CD14-positive monocyte (primary cell): ENCODE results near the gene DES. TPM values are rescaled to one million over a fixed set of nuclear protein-coding genes. Genes with fewer than 3 reads are reported as not detected.

Experiments
- DNase-seq, 3 donors: peaks; one replicate each; pipeline ENCODE4 v3.0.0-alpha.2; 2011 to 2022
- H2AFZ ChIP-seq: 2 replicates; pipeline ENCODE4 v1.6.0; 2012; ENCODE audit warnings: mild to moderate bottlenecking, low read depth, low read length, inconsistent platforms; ENCODE audit not compliant: insufficient read depth, poor library complexity, severe bottlenecking
- H3K27ac ChIP-seq, 2 donors: 1 replicate in 1 of 2; 2 replicates in 1 of 2; pipeline ENCODE4 v1.5.1; 2012 to 2013; ENCODE audit warnings: low read length in 2 of 2, control low read depth in 1 of 2, inconsistent platforms in 1 of 2, low read depth in 1 of 2, mild to moderate bottlenecking in 1 of 2
- H3K27me3 ChIP-seq, 2 donors: one replicate each; pipeline versions ENCODE4 v1.6.0 to v1.6.1; 2011 to 2013; ENCODE audit warnings: low read length in 2 of 2; ENCODE audit not compliant: control insufficient read depth in 2 of 2, insufficient read depth in 2 of 2
- H3K36me3 ChIP-seq, 2 donors: replicated peaks in 1 of 2; 1 replicate in 1 of 2; 2 replicates in 1 of 2; pipeline versions ENCODE4 v1.5.1 to v1.6.1; 2012 to 2013; ENCODE audit warnings: low read length in 2 of 2, control low read depth in 1 of 2, inconsistent platforms in 1 of 2, mild to moderate bottlenecking in 1 of 2; ENCODE audit not compliant: insufficient read depth in 2 of 2, control insufficient read depth in 1 of 2
- H3K4me1 ChIP-seq, 2 donors: 1 replicate in 1 of 2; 2 replicates in 1 of 2; pipeline versions ENCODE4 v1.5.1 to v1.6.1; 2012 to 2013; ENCODE audit warnings: low read length in 2 of 2, control low read depth in 1 of 2, inconsistent platforms in 1 of 2, mild to moderate bottlenecking in 1 of 2, moderate library complexity in 1 of 2; ENCODE audit not compliant: insufficient read depth in 2 of 2, control insufficient read depth in 1 of 2
- H3K4me2 ChIP-seq: replicated peaks from 2 replicates; pipeline ENCODE3; 2012; ENCODE audit warnings: low read length, moderate library complexity, mild to moderate bottlenecking; ENCODE audit not compliant: poor library complexity, severe bottlenecking; ENCODE audit errors: extremely low read depth
- H3K4me3 ChIP-seq, 3 experiments: fragments of 200-600 bp in 1 of 3; sonication (generic) in 1 of 3; replicated peaks in 1 of 3; 1 replicate in 2 of 3; 2 replicates in 1 of 3; pipeline ENCODE4 v1.5.1; 2011 to 2013; ENCODE audit warnings: low read length in 3 of 3, mild to moderate bottlenecking in 3 of 3, control low read depth in 2 of 3, low read depth in 2 of 3, inconsistent platforms in 1 of 3, moderate library complexity in 1 of 3
- H3K79me2 ChIP-seq: 2 replicates; pipeline ENCODE4 v1.6.0; 2012; ENCODE audit warnings: mild to moderate bottlenecking, control low read depth, inconsistent platforms, low read length, moderate library complexity; ENCODE audit not compliant: insufficient read depth
- H3K9ac ChIP-seq: 2 replicates; pipeline ENCODE4 v1.6.0; 2017; ENCODE audit warnings: low read length, mild to moderate bottlenecking; ENCODE audit not compliant: insufficient read depth, poor library complexity, severe bottlenecking
- H3K9me3 ChIP-seq, 2 donors: replicated peaks in 1 of 2; 1 replicate in 1 of 2; 2 replicates in 1 of 2; pipeline versions ENCODE4 v1.5.1 to v1.6.1; 2012 to 2013; ENCODE audit warnings: low read length in 2 of 2, control low read depth in 1 of 2; ENCODE audit not compliant: control insufficient read depth in 1 of 2, insufficient read depth in 1 of 2
- H4K20me1 ChIP-seq: 2 replicates; pipeline ENCODE4 v1.6.0; 2012; ENCODE audit warnings: mild to moderate bottlenecking, low read length, control low read depth, moderate library complexity; ENCODE audit not compliant: insufficient read depth
- H3K27ac Mint-ChIP-seq, 7 donors: one replicate each; pipeline ENCODE4 v1.8.0; 2020; ENCODE audit warnings: mild to moderate bottlenecking in 7 of 7, mixed read lengths in 7 of 7, moderate library complexity in 6 of 7, inconsistent platforms in 2 of 7
- H3K27me3 Mint-ChIP-seq, 3 donors: one replicate each; pipeline ENCODE4 v1.8.0; 2021 to 2022; ENCODE audit warnings: low read depth in 3 of 3, mild to moderate bottlenecking in 3 of 3, mixed read lengths in 3 of 3, moderate library complexity in 3 of 3, inconsistent platforms in 1 of 3
- H3K36me3 Mint-ChIP-seq, 2 donors: one replicate each; pipeline ENCODE4 v1.8.0; 2020; ENCODE audit warnings: mixed read lengths in 2 of 2, inconsistent platforms in 1 of 2, mild to moderate bottlenecking in 1 of 2
- H3K4me1 Mint-ChIP-seq: one replicate; pipeline ENCODE4 v1.8.0; 2020; ENCODE audit warnings: mild to moderate bottlenecking, mixed read lengths
- H3K4me3 Mint-ChIP-seq, 2 donors: one replicate each; pipeline ENCODE4 v1.8.0; 2020; ENCODE audit warnings: mild to moderate bottlenecking in 2 of 2, mixed read lengths in 2 of 2, moderate library complexity in 1 of 2
- H3K9me3 Mint-ChIP-seq, 7 donors: one replicate each; pipeline ENCODE4 v1.8.0; 2020 to 2022; ENCODE audit warnings: mixed read lengths in 7 of 7, mild to moderate bottlenecking in 6 of 7, moderate library complexity in 6 of 7, inconsistent platforms in 2 of 7
- WGBS: methylation state at CpG from one replicate; pipeline ENCODE4 v1.1.5; 2013; ENCODE audit warnings: missing lambda C conversion rate; ENCODE audit not compliant: insufficient coverage; 5-methylcytosine and 5-hydroxymethylcytosine counted together
- intact Hi-C, 2 donors: fragments of 100-400 bp; cut with micrococcal nuclease; formaldehyde crosslinking; loops; one replicate each; pipeline versions ENCODE4 v1.15.0 to v1.15.1; 2023
- polyA plus RNA-seq, 3 donors: library from polyadenylated mRNA; depleted of rRNA in 1 of 3; unstranded in 2 of 3; stranded (reverse) in 1 of 3; fragments of 300-500 nt in 2 of 3; fragments of >200 nt in 1 of 3; fragmentation: Illumina TruSeq in 2 of 3; gene quantifications; 1 replicate in 2 of 3; 2 replicates in 1 of 3; pipeline ENCODE4 v1.2.3, GENCODE V29; 2012 to 2021
- TF ChIP-seq, protein P1 (sequence below): fragments of 200-600 bp; IDR thresholded peaks from one replicate; pipeline ENCODE4 v1.8.0; 2022; ENCODE audit warnings: antibody characterized with exemption, mild to moderate bottlenecking

The DES gene
- polyA plus RNA-seq, 3 donors: 2.4 to 4.0 (median 2.4) TPM

DNA sequence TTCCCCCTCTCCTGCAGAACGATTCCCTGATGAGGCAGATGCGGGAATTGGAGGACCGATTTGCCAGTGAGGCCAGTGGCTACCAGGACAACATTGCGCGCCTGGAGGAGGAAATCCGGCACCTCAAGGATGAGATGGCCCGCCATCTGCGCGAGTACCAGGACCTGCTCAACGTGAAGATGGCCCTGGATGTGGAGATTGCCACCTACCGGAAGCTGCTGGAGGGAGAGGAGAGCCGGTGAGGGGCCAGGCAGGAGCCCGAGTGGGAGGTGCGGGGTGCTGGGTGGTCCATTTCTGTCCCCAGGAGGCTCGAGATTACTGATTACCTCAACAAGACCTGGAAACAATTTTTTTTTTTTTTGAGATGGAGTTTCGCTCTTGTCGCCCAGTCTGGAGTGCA is 3.1 kb downstream of the DES start:
- Histone ChIP-seq H3K4me1 (peaks cover 21 to 32% of the 10 kb centered on the region in 2 donors), H3K4me3 (no peak overlapping the region), H3K36me3 (no peaks in the 10 kb centered on the region), H4K20me1 (no peaks in the 10 kb centered on the region), H3K79me2 (no peaks in the 10 kb centered on the region), H3K27ac (no peak overlapping the region), H3K9me3 (no peaks in the 10 kb centered on the region), H2AFZ (no peak overlapping the region), H3K9ac (no peak overlapping the region), H3K4me2 (no peak overlapping the region), H3K27me3 (peaks cover 6 to 32% of the 10 kb centered on the region in 2 donors)
- no peak overlapping the region for H3K4me3 Mint-ChIP-seq
- H3K36me3 Mint-ChIP-seq: no peaks in the 10 kb centered on the region
- TF ChIP-seq, protein P1, sequence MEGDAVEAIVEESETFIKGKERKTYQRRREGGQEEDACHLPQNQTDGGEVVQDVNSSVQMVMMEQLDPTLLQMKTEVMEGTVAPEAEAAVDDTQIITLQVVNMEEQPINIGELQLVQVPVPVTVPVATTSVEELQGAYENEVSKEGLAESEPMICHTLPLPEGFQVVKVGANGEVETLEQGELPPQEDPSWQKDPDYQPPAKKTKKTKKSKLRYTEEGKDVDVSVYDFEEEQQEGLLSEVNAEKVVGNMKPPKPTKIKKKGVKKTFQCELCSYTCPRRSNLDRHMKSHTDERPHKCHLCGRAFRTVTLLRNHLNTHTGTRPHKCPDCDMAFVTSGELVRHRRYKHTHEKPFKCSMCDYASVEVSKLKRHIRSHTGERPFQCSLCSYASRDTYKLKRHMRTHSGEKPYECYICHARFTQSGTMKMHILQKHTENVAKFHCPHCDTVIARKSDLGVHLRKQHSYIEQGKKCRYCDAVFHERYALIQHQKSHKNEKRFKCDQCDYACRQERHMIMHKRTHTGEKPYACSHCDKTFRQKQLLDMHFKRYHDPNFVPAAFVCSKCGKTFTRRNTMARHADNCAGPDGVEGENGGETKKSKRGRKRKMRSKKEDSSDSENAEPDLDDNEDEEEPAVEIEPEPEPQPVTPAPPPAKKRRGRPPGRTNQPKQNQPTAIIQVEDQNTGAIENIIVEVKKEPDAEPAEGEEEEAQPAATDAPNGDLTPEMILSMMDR: no peak
- peaks cover 21% of the 10 kb centered on the region for H3K4me1 Mint-ChIP-seq
- no peak for DNase-seq
- 92% methylated on average over 13 of the region's 17 CpGs for WGBS
- peaks cover 0 to 3% (median 2%) of the 10 kb centered on the region in 7 donors for H3K9me3 Mint-ChIP-seq
- H3K27me3 Mint-ChIP-seq: peaks cover 37 to 56% (median 49%) of the 10 kb centered on the region in 3 donors
- intact Hi-C loops: loop anchor here in 1 of 2 donors (10.0 kb wide), 1 partner anchor 193 kb away; no protein-coding TSS in a partner anchor
- H3K27ac Mint-ChIP-seq: no peak overlapping the region

DNA sequence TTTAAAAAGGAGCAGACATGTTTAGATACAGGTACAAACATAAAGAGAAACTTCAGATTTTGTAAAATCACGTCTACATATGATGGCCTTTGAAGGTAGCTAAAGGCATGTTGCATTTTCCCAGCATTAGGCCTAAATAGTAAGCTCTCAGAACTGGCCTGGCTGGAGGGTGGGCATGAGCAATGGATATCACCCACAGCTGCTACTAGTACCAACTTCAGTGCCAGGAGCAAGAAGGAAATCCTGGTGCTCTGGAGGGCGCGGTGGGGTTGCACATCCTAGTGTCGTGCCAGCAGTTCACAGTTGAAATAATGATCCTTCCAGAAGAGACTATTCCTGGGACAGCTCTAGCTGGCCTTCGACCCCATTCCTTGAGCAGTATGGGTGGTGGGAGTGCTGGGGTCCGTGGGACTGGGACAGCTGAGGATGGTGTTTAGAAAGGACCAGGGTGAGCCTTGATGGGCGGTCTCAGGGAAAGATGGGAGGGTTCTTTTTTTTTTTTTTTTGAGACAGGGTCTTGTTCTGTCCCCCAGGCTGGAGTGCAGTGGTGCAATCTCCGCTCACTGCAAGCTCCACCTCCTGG is 4.9 kb downstream of the DES start:
- no peaks in the 10 kb centered on the region for H3K36me3 ChIP-seq
- peaks cover 16% of the 10 kb centered on the region for H3K4me1 Mint-ChIP-seq
- H3K4me2 ChIP-seq: no peak overlapping the region
- no peak overlapping the region for H2AFZ ChIP-seq
- peaks cover 0 to 3% (median 1%) of the 10 kb centered on the region in 7 donors for H3K9me3 Mint-ChIP-seq
- no peak for DNase-seq
- TF ChIP-seq, protein P1: no peak
- peaks cover 18 to 24% of the 10 kb centered on the region in 2 donors for H3K4me1 ChIP-seq
- H4K20me1 ChIP-seq: no peaks in the 10 kb centered on the region
- H3K36me3 Mint-ChIP-seq: no peaks in the 10 kb centered on the region
- H3K27ac Mint-ChIP-seq: no peak overlapping the region
- peaks cover 4 to 20% of the 10 kb centered on the region in 2 donors for H3K27me3 ChIP-seq
- H3K4me3 Mint-ChIP-seq: no peak overlapping the region
- no peak overlapping the region for H3K9ac ChIP-seq
- H3K9me3 ChIP-seq: no peaks in the 10 kb centered on the region
- intact Hi-C loops: loop anchor here in 1 of 2 donors (10.0 kb wide), 1 partner anchor 192 kb away; no protein-coding TSS in a partner anchor
- 94% methylated on average over 6 of the region's 8 CpGs for WGBS
- peaks cover 41 to 58% (median 52%) of the 10 kb centered on the region in 3 donors for H3K27me3 Mint-ChIP-seq
- H3K79me2 ChIP-seq: no peaks in the 10 kb centered on the region
- H3K4me3 ChIP-seq: no peak overlapping the region
- no peak overlapping the region for H3K27ac ChIP-seq
